PC-9 (cell line): Measurements from ENCODE around the gene HDAC8.

ENCODE experiments used
- EZH2 ChIP-seq: fragments of 200-600 bp; sonication (generic); IDR thresholded peaks from 2 replicates; pipeline ENCODE4 v1.8.0; 2017; ENCODE audit warnings: antibody characterized with exemption, low read depth
- TF ChIP-seq, protein P1 (sequence below): fragments of 200-600 bp; sonication (generic); conservative IDR thresholded peaks from 2 replicates; pipeline ENCODE4 v1.6.1; 2017; ENCODE audit warnings: mixed run types, antibody characterized with exemption, mild to moderate bottlenecking, moderate library complexity

DNA sequence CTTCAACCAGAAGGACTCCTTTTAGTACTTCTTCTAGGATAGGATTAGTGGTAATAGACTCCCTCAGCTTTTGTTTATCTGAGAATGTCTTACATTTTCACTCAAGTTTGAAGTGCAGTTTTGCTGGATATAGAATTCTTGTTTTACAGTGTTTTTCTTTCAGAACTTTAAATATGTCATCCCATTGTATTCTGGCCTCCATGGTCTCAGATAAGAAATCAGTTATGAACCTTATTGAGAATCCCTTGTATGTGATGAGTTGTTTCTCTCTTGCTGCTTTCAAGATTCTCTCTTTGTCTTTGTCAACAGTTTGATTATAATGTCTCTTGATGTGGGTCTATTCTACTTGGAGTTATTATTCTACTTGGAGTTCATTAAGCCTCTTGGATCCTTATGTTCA is 150.8 kb downstream of the HDAC8 start:
- TF ChIP-seq, protein P1, sequence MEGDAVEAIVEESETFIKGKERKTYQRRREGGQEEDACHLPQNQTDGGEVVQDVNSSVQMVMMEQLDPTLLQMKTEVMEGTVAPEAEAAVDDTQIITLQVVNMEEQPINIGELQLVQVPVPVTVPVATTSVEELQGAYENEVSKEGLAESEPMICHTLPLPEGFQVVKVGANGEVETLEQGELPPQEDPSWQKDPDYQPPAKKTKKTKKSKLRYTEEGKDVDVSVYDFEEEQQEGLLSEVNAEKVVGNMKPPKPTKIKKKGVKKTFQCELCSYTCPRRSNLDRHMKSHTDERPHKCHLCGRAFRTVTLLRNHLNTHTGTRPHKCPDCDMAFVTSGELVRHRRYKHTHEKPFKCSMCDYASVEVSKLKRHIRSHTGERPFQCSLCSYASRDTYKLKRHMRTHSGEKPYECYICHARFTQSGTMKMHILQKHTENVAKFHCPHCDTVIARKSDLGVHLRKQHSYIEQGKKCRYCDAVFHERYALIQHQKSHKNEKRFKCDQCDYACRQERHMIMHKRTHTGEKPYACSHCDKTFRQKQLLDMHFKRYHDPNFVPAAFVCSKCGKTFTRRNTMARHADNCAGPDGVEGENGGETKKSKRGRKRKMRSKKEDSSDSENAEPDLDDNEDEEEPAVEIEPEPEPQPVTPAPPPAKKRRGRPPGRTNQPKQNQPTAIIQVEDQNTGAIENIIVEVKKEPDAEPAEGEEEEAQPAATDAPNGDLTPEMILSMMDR, result no peak
- no peak for TF ChIP-seq EZH2
